DMS153 treated with DMSO at 0.1 percent for 48 hours (cell line): Measurements from ENCODE around the gene TMOD1.

Source experiments
- DNase-seq: peaks from one replicate; lab custom pipeline; 2025; ENCODE audit not compliant: unreplicated experiment; lab: John Stamatoyannopoulos, UW

The TMOD1 gene

GRCh38 chr9:97545486-97545885, 44.0 kb downstream of the TMOD1 start:
- no peak for DNase-seq

DNA sequence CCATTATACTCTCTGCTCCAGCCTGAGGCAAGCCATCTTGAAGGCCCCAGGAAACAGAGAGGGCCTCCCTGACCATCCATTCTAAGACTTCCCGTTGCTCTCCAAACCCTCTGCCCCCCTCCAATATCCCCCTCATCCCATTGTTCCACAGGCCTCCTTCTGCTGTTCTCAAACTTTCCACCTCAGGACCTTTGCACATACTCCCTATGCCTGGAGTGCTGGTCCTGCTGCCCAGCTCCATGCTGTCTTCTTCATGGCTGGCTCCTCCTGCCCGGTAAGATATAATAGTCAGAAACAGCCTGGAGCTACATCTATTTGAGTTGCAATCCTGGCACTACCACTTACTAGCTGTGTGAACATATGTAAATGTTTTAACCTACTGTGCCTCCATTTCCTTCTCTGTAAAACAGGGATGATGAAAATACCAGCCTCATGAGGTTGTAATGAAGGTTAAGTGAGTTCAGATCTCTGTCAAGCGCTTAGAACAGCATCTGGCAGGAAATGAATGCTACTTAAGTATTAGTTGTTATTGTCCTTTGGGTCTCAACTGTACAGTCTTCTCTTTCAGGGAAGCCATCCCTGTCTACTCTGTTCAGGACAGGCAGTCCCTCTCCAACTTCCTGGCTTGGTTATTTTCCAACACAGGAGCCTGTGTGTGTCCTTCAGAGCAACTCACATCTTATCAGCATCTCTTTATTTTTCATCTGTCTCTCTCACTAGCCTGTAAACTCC, 45.8 kb downstream of the TMOD1 start:
- no peak for DNase-seq

DNA sequence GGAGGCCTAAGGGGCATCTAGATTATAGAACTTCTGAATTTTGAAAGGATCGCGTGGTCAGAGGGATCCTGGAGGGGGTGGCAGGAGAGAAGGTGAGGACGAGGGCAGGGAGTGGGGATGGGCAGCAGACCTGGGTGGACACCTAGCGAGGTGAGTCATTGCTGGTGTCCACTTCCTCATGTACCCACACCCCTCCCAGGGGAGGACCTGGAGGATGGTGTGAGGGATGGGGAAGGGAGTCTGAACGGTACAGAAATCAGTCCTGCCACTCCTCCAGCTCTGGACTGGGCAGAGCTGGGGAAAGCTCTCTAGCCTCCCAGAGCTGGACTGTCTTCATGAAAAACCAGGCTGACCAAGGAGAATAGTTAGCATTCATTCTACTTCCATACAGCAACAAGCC, 46.9 kb downstream of the TMOD1 start:
- DNase-seq: no peak

- DNase-seq: no peak
Measured at GRCh38 chr9:97548819-97549540, 47.5 kb downstream of the TMOD1 start.

- no peak for DNase-seq
Measured at GRCh38 chr9:97550386-97550785, 48.9 kb downstream of the TMOD1 start.

DNA sequence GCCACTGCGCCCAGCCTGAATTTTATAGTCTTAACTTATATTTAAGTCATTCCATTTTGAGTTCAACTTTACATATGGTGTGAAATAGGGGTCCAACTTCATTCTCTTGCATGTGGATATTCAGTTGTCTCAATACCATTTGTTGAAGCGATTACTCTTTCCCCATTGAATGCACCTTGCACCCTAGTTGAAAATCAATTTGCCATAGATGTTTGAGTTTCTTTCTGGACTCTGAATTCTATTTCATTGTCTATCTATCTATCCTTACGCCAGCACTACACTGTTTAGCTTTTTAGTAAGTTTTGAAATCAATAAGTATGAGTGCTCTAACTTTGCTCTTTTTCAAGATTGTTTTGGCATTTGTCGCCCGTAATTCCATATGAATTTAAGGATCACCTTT, 49.8 kb downstream of the TMOD1 start:
- DNase-seq: no peak

GRCh38 chr9:97553141-97553540, 51.7 kb downstream of the TMOD1 start:
- no peak for DNase-seq

- DNase-seq: no peak
Measured at GRCh38 chr9:97553841-97554240, 52.4 kb downstream of the TMOD1 start.

DNA sequence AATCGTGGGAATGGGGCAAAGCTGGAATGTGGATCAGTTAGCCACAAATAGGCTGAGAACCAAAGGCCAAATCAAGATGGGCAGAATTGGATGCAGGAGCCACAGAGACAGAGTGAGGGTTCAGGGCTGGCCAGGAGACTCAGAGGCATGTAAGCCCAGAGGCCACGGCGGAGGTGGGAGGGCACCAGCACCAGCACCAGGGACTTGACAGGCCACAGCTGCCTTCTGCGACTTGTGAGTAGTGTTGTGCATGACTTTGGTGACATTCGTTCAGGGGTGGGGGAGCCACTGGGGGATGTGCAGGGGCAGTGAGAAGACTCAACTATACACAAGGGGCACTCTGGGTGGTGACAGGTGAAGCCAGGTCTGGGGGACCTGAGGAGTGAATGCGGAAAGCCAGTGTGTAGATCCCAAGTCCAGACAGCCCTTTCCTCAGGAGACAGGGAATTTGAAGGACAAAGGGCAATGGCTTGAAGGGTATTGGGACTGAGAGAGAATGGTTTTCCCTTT, 53.2 kb downstream of the TMOD1 start:
- DNase-seq: no peak

- DNase-seq: no peak
Measured at GRCh38 chr9:97555164-97555563, 53.7 kb downstream of the TMOD1 start.

- DNase-seq: no peak
Measured at GRCh38 chr9:97556036-97556720, 54.7 kb downstream of the TMOD1 start.

- DNase-seq: no peak
Measured at GRCh38 chr9:97556721-97557605, 55.5 kb downstream of the TMOD1 start.

- no peak for DNase-seq
Measured at GRCh38 chr9:97557606-97558095, 56.2 kb downstream of the TMOD1 start.

GRCh38 chr9:97558701-97559101, 57.2 kb downstream of the TMOD1 start:
- no peak for DNase-seq

GRCh38 chr9:97559111-97559514, 57.6 kb downstream of the TMOD1 start:
- DNase-seq: no peak

- no peak for DNase-seq
Measured at GRCh38 chr9:97560154-97560553, 58.7 kb downstream of the TMOD1 start.

DNA sequence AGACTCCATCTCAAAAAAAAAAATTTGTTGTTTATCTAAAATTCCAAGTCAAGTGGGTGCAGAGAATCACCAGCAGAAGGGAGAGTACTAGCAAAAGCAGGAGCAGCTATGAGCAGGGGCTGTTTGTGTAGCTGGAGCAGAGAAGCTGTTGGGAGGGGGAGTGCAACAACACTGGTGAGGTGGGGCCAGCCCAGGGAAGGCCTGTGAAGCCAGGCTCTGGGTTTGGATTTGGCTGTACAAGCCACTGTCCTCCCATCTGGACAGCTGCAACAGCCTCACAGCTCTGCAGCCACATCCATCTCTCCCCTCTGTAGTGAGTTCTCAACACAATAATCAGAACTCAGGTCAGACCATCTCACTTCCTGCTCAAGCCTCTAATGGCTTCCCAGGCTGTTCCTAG, 59.4 kb downstream of the TMOD1 start:
- DNase-seq: no peak

GRCh38 chr9:97561501-97561900, 60.0 kb downstream of the TMOD1 start:
- DNase-seq: no peak

- DNase-seq: no peak
Measured at GRCh38 chr9:97562542-97562941, 61.1 kb downstream of the TMOD1 start.

DNA sequence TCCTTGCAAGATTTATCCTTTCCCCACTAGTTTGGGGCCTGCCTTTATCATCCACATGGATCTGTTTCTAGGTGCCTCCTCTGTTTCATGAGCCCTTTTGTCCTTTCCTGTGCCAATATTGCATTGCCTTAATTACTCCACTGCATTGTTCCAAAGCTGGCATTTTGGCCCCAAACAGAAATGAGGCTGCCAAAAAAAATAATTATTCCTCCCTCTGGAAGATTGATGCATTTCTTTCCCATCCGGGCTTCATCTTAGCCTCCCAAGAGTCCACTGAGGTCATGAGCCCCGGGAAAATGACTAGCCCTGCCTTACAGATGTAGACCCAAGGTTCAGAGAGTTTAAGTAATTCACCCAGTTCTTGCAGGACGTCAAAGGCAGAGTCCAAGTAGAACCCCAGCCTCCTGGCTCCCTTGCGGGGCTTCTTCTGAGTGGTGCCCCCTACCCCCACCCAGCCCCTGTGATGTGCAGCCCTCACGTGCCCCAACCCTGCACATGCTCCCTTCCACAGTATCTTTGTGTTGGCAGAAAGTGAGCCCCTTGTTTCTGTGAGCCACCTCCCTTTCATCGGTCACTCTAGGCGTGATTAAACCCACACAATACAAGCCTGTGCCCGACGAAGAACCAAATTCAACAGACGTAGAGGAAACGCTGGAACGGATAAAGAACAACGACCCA, 62.1 kb downstream of the TMOD1 start:
- no peak for DNase-seq
